K562 (cell line): ENCODE data around the gene HEPACAM2. TPM values are rescaled to one million over a fixed set of nuclear protein-coding genes. Genes with fewer than 3 reads are reported as not detected.

ENCODE experiments used
- ASH1L ChIP-seq: fragments of 450-650 bp; IDR thresholded peaks from 2 replicates; pipeline ENCODE4 v1.6.1; 2018; ENCODE audit warnings: borderline replicate concordance, mild to moderate bottlenecking, low read depth; ENCODE audit not compliant: partially characterized antibody
- BCL6 ChIP-seq: fragments of 250-450 bp; sonication (Bioruptor Pico); IDR thresholded peaks from 2 replicates; pipeline ENCODE4 v1.4.0; 2020
- E4F1 ChIP-seq: fragments of 250-450 bp; sonication (Bioruptor Pico); IDR thresholded peaks from 2 replicates; pipeline ENCODE4 v1.5.0; 2021; ENCODE audit warnings: mild to moderate bottlenecking, borderline replicate concordance
- ETS1 ChIP-seq: conservative IDR thresholded peaks from 2 replicates; pipeline ENCODE4 v1.6.1; 2011; ENCODE audit warnings: low read depth, mild to moderate bottlenecking, low read length; ENCODE audit not compliant: control insufficient read depth
- NELFE ChIP-seq: IDR thresholded peaks from 2 replicates; pipeline ENCODE4 v1.6.1; 2011; ENCODE audit warnings: mild to moderate bottlenecking; ENCODE audit not compliant: insufficient read depth, insufficient read length
- NR2F6 ChIP-seq: fragments of 450-650 bp; formaldehyde crosslinking; IDR thresholded peaks from 2 replicates; pipeline ENCODE4 v1.4.0; 2020; ENCODE audit warnings: mild to moderate bottlenecking
- PCBP2 ChIP-seq: fragments of 200-400 bp; formaldehyde crosslinking; IDR thresholded peaks from 2 replicates; pipeline ENCODE4 v1.6.1; 2018; ENCODE audit warnings: low read length, low read depth, mild to moderate bottlenecking, moderate library complexity; ENCODE audit not compliant: poor library complexity, severe bottlenecking
- ZBTB9 ChIP-seq: fragments of 450-650 bp; formaldehyde crosslinking; IDR thresholded peaks from 2 replicates; pipeline ENCODE4 v1.4.0; 2020; ENCODE audit warnings: mild to moderate bottlenecking, moderate library complexity
- polyA plus RNA-seq, 8 experiments: library from polyadenylated mRNA; depleted of rRNA in 4 of 8; stranded (reverse) in 5 of 8; unstranded in 3 of 8; fragments of >200 nt; fragmentation: Nextera tagmentation in 2 of 8; fragmentation: Illumina TruSeq in 1 of 8; extraction: Ambion mirVana in 2 of 8; extraction: Trizol in 1 of 8; gene quantifications; 2 replicates each; pipeline versions ENCODE4 v1.2.1 to v1.2.3, GENCODE V29; 2011 to 2014; ENCODE audit warnings: inconsistent platforms in 1 of 8, missing spikeins in 1 of 8
- total RNA-seq, 7 experiments: library from RNA; depleted of rRNA in 6 of 7; stranded (reverse); fragments of >200 nt in 6 of 7; fragmentation: Illumina TruSeq in 2 of 7; extraction: Trizol in 2 of 7; gene quantifications; 2 replicates each; pipeline versions ENCODE4 v1.2.1 to v1.2.3, GENCODE V29; 2011 to 2021; ENCODE audit warnings: low replicate concordance in 1 of 7
- TF ChIP-seq, protein P1 (sequence below): fragments of 450-650 bp; IDR thresholded peaks from 2 replicates; pipeline ENCODE4 v1.6.1; 2016; ENCODE audit warnings: low read depth
- TF ChIP-seq, protein P2 (sequence below): fragments of 450-650 bp; formaldehyde crosslinking; IDR thresholded peaks from 2 replicates; pipeline ENCODE4 v1.4.0; 2020; ENCODE audit warnings: mild to moderate bottlenecking, moderate library complexity

Gene HEPACAM2
- total and polyA plus RNA-seq, 9 of the 15 experiments (the other 6 are each of a cell fraction or from before 2014, with no cell fraction given): 2.0 to 6.5 (median 3.9) TPM

- TF ChIP-seq PCBP2 (no peak), ETS1 (peak; percentile 99), BCL6 (CRISPR knock-in tag) (no peak), ZBTB9 (CRISPR knock-in tag) (no peak), NELFE (no peak), E4F1 (CRISPR knock-in tag) (no peak), ASH1L (peak; percentile 82), NR2F6 (no peak)
- TF ChIP-seq, protein P1, sequence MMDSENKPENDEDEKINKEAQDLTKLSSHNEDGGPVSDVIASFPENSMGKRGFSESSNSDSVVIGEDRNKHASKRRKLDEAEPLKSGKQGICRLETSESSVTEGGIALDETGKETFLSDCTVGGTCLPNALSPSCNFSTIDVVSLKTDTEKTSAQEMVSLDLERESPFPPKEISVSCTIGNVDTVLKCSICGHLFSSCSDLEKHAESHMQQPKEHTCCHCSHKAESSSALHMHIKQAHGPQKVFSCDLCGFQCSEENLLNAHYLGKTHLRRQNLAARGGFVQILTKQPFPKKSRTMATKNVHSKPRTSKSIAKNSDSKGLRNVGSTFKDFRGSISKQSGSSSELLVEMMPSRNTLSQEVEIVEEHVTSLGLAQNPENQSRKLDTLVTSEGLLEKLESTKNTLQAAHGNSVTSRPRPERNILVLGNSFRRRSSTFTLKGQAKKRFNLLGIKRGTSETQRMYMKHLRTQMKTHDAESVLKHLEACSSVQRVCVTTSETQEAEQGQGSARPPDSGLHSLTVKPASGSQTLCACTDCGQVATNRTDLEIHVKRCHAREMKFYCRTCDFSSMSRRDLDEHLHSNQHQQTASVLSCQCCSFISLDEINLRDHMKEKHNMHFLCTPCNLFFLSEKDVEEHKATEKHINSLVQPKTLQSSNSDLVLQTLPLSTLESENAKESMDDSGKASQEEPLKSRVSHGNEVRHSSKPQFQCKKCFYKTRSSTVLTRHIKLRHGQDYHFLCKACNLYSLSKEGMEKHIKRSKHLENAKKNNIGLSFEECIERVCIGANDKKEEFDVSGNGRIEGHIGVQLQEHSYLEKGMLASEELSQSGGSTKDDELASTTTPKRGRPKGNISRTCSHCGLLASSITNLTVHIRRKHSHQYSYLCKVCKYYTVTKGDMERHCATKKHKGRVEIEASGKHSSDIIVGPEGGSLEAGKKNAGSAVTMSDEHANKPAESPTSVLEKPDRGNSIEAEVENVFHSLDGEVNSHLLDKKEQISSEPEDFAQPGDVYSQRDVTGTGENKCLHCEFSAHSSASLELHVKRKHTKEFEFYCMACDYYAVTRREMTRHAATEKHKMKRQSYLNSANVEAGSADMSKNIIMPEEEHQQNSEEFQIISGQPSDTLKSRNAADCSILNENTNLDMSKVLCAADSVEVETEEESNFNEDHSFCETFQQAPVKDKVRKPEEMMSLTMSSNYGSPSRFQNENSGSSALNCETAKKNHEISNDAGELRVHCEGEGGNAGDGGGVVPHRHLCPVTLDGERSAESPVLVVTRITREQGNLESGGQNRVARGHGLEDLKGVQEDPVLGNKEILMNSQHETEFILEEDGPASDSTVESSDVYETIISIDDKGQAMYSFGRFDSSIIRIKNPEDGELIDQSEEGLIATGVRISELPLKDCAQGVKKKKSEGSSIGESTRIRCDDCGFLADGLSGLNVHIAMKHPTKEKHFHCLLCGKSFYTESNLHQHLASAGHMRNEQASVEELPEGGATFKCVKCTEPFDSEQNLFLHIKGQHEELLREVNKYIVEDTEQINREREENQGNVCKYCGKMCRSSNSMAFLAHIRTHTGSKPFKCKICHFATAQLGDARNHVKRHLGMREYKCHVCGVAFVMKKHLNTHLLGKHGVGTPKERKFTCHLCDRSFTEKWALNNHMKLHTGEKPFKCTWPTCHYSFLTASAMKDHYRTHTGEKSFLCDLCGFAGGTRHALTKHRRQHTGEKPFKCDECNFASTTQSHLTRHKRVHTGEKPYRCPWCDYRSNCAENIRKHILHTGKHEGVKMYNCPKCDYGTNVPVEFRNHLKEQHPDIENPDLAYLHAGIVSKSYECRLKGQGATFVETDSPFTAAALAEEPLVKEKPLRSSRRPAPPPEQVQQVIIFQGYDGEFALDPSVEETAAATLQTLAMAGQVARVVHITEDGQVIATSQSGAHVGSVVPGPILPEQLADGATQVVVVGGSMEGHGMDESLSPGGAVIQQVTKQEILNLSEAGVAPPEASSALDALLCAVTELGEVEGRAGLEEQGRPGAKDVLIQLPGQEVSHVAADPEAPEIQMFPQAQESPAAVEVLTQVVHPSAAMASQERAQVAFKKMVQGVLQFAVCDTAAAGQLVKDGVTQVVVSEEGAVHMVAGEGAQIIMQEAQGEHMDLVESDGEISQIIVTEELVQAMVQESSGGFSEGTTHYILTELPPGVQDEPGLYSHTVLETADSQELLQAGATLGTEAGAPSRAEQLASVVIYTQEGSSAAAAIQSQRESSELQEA: no peak
- TF ChIP-seq, protein P2, sequence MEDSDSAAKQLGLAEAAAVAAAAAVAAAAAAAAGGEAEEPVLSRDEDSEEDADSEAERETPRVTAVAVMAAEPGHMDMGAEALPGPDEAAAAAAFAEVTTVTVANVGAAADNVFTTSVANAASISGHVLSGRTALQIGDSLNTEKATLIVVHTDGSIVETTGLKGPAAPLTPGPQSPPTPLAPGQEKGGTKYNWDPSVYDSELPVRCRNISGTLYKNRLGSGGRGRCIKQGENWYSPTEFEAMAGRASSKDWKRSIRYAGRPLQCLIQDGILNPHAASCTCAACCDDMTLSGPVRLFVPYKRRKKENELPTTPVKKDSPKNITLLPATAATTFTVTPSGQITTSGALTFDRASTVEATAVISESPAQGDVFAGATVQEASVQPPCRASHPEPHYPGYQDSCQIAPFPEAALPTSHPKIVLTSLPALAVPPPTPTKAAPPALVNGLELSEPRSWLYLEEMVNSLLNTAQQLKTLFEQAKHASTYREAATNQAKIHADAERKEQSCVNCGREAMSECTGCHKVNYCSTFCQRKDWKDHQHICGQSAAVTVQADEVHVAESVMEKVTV (CRISPR knock-in tag): no peak
These were observed 5.8 kb upstream of the HEPACAM2 start, which contains the start of gene VPS50 (continued) for GRCh38 chr7:93231799-93232672.
